K562 (cell line): ENCODE data around the gene CHTOP.

Experiments
- EZH2 ChIP-seq: IDR thresholded peaks from 2 replicates; pipeline ENCODE4 v1.6.1; 2012; ENCODE audit warnings: low read depth, mild to moderate bottlenecking, inconsistent platforms, low read length, borderline replicate concordance
- HDAC2 ChIP-seq: fragments of 450-650 bp; IDR thresholded peaks from 2 replicates; pipeline ENCODE4 v1.6.1; 2016; ENCODE audit warnings: mild to moderate bottlenecking
- MIER1 ChIP-seq: fragments of 450-650 bp; IDR thresholded peaks from 2 replicates; pipeline ENCODE4 v1.6.1; 2016; ENCODE audit warnings: antibody characterized with exemption, mild to moderate bottlenecking, low read depth
- RAD51 ChIP-seq: fragments of 450-650 bp; IDR thresholded peaks from 2 replicates; pipeline ENCODE4 v1.7.1; 2016; ENCODE audit warnings: low read depth, mild to moderate bottlenecking, borderline replicate concordance
- TF ChIP-seq, protein P1 (sequence below), 3 experiments: IDR thresholded peaks in 2 of 3; conservative IDR thresholded peaks in 1 of 3; 2 replicates each; pipeline ENCODE4 v1.5.1; 2011 to 2012; ENCODE audit warnings: low read length in 3 of 3, mild to moderate bottlenecking in 3 of 3, control low read depth in 2 of 3, improper control_type of control experiment in 1 of 3, inconsistent platforms in 1 of 3, low read depth in 1 of 3, mixed read lengths in 1 of 3, moderate library complexity in 1 of 3; ENCODE audit not compliant: insufficient read depth in 2 of 3
- TF ChIP-seq, protein P2 (sequence below): sonication (generic); formaldehyde crosslinking; IDR thresholded peaks from 2 replicates; pipeline ENCODE4 v1.8.1; 2023; ENCODE audit warnings: mild to moderate bottlenecking, missing genetic modification reagents

DNA sequence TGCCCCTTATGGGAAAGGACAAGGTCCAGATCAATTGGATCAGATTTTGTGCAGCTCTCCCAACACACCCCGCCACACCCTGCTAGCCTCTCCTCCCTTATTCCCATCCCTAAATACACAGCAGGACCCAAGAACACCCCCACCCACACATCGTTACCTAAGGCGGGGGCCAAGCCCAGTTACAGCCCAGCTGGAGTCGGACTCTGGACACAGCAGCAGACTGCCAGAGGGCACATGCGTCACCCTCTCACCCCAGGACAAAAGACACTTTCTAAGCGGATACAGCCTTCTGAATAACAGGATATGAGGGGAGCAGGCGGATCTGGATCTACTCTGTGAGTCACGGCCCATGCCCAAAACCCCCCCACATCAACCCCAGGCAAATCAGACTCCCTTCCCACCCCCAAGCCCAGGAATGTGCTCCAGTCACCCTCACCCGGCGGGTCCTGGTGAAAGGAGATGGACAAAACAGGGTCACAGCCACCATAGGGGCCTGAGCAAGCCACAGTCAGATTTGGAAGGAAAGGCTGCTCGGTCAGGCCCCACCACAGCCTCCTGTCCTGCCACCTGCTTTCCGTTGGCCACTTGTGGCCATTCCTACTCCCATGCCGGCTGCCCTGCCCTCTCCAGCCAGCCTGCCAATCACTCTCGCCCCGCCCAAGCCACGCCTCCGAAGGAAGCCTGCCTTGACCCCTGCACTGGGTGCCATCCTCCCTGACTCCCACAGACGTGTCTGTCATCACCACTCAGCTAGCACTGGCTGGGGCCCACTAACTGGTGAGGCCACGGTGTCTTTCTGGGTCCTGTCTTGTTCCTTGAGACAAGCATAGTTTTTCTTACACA, 24.9 kb upstream of the CHTOP start:
- 0 out of 2 replicates have a peak, but pooled peaks have one; percentile 52 for TF ChIP-seq HDAC2
- no peak for TF ChIP-seq MIER1
- TF ChIP-seq, protein P1, sequence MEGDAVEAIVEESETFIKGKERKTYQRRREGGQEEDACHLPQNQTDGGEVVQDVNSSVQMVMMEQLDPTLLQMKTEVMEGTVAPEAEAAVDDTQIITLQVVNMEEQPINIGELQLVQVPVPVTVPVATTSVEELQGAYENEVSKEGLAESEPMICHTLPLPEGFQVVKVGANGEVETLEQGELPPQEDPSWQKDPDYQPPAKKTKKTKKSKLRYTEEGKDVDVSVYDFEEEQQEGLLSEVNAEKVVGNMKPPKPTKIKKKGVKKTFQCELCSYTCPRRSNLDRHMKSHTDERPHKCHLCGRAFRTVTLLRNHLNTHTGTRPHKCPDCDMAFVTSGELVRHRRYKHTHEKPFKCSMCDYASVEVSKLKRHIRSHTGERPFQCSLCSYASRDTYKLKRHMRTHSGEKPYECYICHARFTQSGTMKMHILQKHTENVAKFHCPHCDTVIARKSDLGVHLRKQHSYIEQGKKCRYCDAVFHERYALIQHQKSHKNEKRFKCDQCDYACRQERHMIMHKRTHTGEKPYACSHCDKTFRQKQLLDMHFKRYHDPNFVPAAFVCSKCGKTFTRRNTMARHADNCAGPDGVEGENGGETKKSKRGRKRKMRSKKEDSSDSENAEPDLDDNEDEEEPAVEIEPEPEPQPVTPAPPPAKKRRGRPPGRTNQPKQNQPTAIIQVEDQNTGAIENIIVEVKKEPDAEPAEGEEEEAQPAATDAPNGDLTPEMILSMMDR (IDR thresholded peaks at IDR 0.05 in 2 of 3, conservative IDR thresholded peaks at IDR 0.05 in 1 of 3; ENCODE audit: insufficient read depth in 2 of 3, low read depth in 1 of 3, low read length in 3 of 3): no peak
- TF ChIP-seq, protein P2, sequence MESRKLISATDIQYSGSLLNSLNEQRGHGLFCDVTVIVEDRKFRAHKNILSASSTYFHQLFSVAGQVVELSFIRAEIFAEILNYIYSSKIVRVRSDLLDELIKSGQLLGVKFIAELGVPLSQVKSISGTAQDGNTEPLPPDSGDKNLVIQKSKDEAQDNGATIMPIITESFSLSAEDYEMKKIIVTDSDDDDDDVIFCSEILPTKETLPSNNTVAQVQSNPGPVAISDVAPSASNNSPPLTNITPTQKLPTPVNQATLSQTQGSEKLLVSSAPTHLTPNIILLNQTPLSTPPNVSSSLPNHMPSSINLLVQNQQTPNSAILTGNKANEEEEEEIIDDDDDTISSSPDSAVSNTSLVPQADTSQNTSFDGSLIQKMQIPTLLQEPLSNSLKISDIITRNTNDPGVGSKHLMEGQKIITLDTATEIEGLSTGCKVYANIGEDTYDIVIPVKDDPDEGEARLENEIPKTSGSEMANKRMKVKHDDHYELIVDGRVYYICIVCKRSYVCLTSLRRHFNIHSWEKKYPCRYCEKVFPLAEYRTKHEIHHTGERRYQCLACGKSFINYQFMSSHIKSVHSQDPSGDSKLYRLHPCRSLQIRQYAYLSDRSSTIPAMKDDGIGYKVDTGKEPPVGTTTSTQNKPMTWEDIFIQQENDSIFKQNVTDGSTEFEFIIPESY (CRISPR knock-in tag): 0 out of 2 replicates have a peak, but pooled peaks have one; percentile 15
- TF ChIP-seq RAD51: no peak
- no peak for TF ChIP-seq EZH2
